Mesenchymal stem cell (in vitro differentiated cells and primary cell): ENCODE measurements around the gene CLEC4M.

Experiments used
- DNase-seq: peaks from one replicate; pipeline ENCODE4 v3.0.0-alpha.2; 2013
- H2AFZ ChIP-seq: one replicate; pipeline ENCODE4 v1.6.1; 2013; ENCODE audit warnings: low read depth, mild to moderate bottlenecking, control low read depth, inconsistent platforms, low read length, moderate library complexity
- H2AK5ac ChIP-seq: 2 replicates; pipeline ENCODE4 v1.6.1; 2013; ENCODE audit warnings: low read length, moderate library complexity, mild to moderate bottlenecking, inconsistent platforms; ENCODE audit not compliant: severe bottlenecking
- H2BK120ac ChIP-seq: one replicate; pipeline ENCODE4 v1.6.1; 2013; ENCODE audit warnings: low read depth, mild to moderate bottlenecking, inconsistent platforms, low read length, moderate library complexity
- H2BK12ac ChIP-seq, 2 experiments: one replicate each; pipeline ENCODE4 v1.6.1; 2013; ENCODE audit warnings: inconsistent platforms in 2 of 2, low read length in 2 of 2, mild to moderate bottlenecking in 2 of 2, moderate library complexity in 2 of 2, control low read depth in 1 of 2
- H2BK15ac ChIP-seq: one replicate; pipeline ENCODE4 v1.6.1; 2013; ENCODE audit warnings: mild to moderate bottlenecking, low read depth, inconsistent platforms; ENCODE audit not compliant: poor library complexity, severe bottlenecking
- H2BK5ac ChIP-seq: 2 replicates; pipeline ENCODE4 v1.6.1; 2013; ENCODE audit warnings: low read depth, mild to moderate bottlenecking, low read length, control low read depth, inconsistent platforms; ENCODE audit not compliant: poor library complexity, severe bottlenecking
- H3K14ac ChIP-seq, 2 experiments: one replicate each; pipeline ENCODE4 v1.6.1; 2013; ENCODE audit warnings: inconsistent platforms in 2 of 2, low read length in 2 of 2, control low read depth in 1 of 2, mild to moderate bottlenecking in 1 of 2, moderate library complexity in 1 of 2
- H3K18ac ChIP-seq, 2 experiments: one replicate each; pipeline ENCODE4 v1.6.1; 2013; ENCODE audit warnings: inconsistent platforms in 2 of 2, low read length in 2 of 2, control low read depth in 1 of 2, low read depth in 1 of 2, mild to moderate bottlenecking in 1 of 2
- H3K23ac ChIP-seq, 2 experiments: one replicate each; pipeline ENCODE4 v1.6.1; 2013; ENCODE audit warnings: inconsistent platforms in 2 of 2, low read length in 2 of 2, mild to moderate bottlenecking in 2 of 2, moderate library complexity in 2 of 2, control low read depth in 1 of 2
- H3K27ac ChIP-seq: 2 replicates; pipeline ENCODE4 v1.5.1; 2013; ENCODE audit warnings: mild to moderate bottlenecking, moderate library complexity, low read length, control low read depth, inconsistent platforms; ENCODE audit not compliant: poor library complexity, severe bottlenecking
- H3K27me3 ChIP-seq, 2 experiments: 2 replicates each; pipeline versions ENCODE4 v1.6.1 to v1.7.0; 2013; ENCODE audit warnings: low read length in 2 of 2, mild to moderate bottlenecking in 2 of 2, moderate library complexity in 2 of 2, control low read depth in 1 of 2, inconsistent platforms in 1 of 2; ENCODE audit not compliant: control insufficient read depth in 1 of 2, insufficient read depth in 1 of 2
- H3K36me3 ChIP-seq, 2 experiments: 2 replicates each; pipeline versions ENCODE4 v1.6.1 to v1.7.0; 2013; ENCODE audit warnings: low read length in 2 of 2, control low read depth in 1 of 2, inconsistent platforms in 1 of 2, low read depth in 1 of 2, mild to moderate bottlenecking in 1 of 2; ENCODE audit not compliant: insufficient read depth in 2 of 2, control insufficient read depth in 1 of 2
- H3K4ac ChIP-seq, 2 experiments: one replicate each; pipeline ENCODE4 v1.6.1; 2013; ENCODE audit warnings: inconsistent platforms in 2 of 2, low read length in 2 of 2, mild to moderate bottlenecking in 2 of 2, moderate library complexity in 2 of 2, control low read depth in 1 of 2, low read depth in 1 of 2
- H3K4me1 ChIP-seq: 2 replicates; pipeline ENCODE4 v1.6.1; 2013; ENCODE audit warnings: low read depth, low read length, control low read depth; ENCODE audit not compliant: control insufficient read depth, insufficient read depth
- H3K4me2 ChIP-seq: 2 replicates; pipeline ENCODE4 v1.6.1; 2013; ENCODE audit warnings: low read length, mild to moderate bottlenecking, inconsistent platforms; ENCODE audit not compliant: poor library complexity, severe bottlenecking
- H3K4me3 ChIP-seq, 2 experiments: 2 replicates each; pipeline versions ENCODE4 v1.5.1 to v1.7.0; 2013; ENCODE audit warnings: low read length in 2 of 2, mild to moderate bottlenecking in 2 of 2, control low read depth in 1 of 2, low read depth in 1 of 2; ENCODE audit not compliant: insufficient read depth in 1 of 2
- H3K79me1 ChIP-seq: replicated peaks from 2 replicates; pipeline ENCODE4 v1.6.1; 2013; ENCODE audit warnings: mild to moderate bottlenecking, control low read depth, low read length, inconsistent platforms; ENCODE audit not compliant: poor library complexity, severe bottlenecking
- H3K9ac ChIP-seq: 2 replicates; pipeline ENCODE4 v1.7.0; 2013; ENCODE audit warnings: mild to moderate bottlenecking, low read length, moderate library complexity
- H3K9me3 ChIP-seq: 2 replicates; pipeline ENCODE4 v1.7.0; 2013; ENCODE audit warnings: mild to moderate bottlenecking, low read length; ENCODE audit not compliant: control insufficient read depth
- H4K8ac ChIP-seq: one replicate; pipeline ENCODE4 v1.6.1; 2013; ENCODE audit warnings: inconsistent platforms, mild to moderate bottlenecking, low read length, moderate library complexity
- H4K91ac ChIP-seq: one replicate; pipeline ENCODE4 v1.6.1; 2013; ENCODE audit warnings: mild to moderate bottlenecking, low read length, inconsistent platforms
- WGBS: methylation state at CpG from one replicate; pipeline ENCODE4 v1.1.7; 2013; ENCODE audit warnings: mixed read lengths; 5-methylcytosine and 5-hydroxymethylcytosine counted together

CLEC4M gene

DNA sequence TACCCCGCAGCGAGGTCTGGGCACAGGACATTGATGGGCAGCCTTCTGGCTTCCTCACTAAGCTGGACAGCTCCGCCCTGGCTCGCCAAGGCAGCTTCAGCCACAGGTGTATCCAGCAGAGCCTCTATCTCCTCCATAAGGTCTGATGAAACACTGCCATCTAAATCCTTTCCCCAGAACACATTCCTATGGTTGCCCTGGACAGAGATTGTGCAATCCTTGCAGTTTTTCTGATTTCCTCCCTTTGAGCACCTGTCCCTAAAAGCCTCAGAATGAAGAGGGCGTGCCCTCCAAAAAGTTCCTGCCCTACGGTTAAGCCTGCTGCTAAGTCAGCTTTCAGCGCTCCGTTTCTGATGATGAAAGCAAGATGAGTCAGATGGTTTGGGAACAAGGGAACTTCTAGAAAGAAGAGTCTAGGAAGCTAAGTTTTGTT, 21.0 kb downstream of the CLEC4M start:
- H3K4ac ChIP-seq = no peak overlapping the region
- H2BK12ac ChIP-seq = no peak overlapping the region
- peaks cover 4% of the 10 kb centered on the region for H3K4me1 ChIP-seq
- H3K4me3 ChIP-seq = no peak overlapping the region
- no peak overlapping the region for H2BK5ac ChIP-seq
- H4K91ac ChIP-seq = no peak overlapping the region
- no peak overlapping the region for H3K14ac ChIP-seq
- no peak overlapping the region for H3K23ac ChIP-seq
- H2AK5ac ChIP-seq = no peak overlapping the region
- H4K8ac ChIP-seq = no peak overlapping the region
- DNase-seq = peak; percentile 68
- H3K27me3 ChIP-seq = peaks cover 42 to 76% of the 10 kb centered on the region in 2 experiments
- no peak overlapping the region for H3K9ac ChIP-seq
- no peak overlapping the region for H3K27ac ChIP-seq
- H3K4me2 ChIP-seq = no peak overlapping the region
- no peak overlapping the region for H2BK15ac ChIP-seq
- H3K36me3 ChIP-seq = no peaks in the 10 kb centered on the region
- no peak overlapping the region for H2BK120ac ChIP-seq
- no peak overlapping the region for H3K18ac ChIP-seq
- H2AFZ ChIP-seq = no peak overlapping the region
- no peaks in the 10 kb centered on the region for H3K79me1 ChIP-seq
- WGBS = 15% methylated on average over 8 of the region's 8 CpGs
- H3K9me3 ChIP-seq = no peaks in the 10 kb centered on the region

DNA sequence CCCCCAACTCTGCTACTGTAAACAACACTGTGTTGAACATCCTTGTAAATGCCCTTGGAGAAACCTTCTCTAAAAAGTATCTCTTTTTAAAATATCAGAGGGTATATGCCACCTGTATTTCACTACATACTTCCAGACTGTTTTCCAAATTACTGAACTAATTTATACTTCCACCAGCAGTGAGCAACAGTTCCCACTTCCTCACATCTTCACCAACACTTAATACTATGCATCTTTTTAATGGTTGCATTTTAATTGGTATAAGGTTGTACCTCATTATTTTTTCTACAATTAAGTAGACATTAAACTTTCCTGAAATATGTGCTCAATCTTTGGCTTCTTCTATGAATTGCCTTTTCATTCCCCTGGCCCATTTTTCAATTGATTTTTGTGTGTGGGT, 21.8 kb downstream of the CLEC4M start:
- Histone ChIP-seq H3K79me1 (no peaks in the 10 kb centered on the region), H3K4ac (no peak overlapping the region), H3K9ac (no peak overlapping the region), H2BK15ac (no peak overlapping the region), H2BK120ac (no peak overlapping the region), H3K36me3 (no peaks in the 10 kb centered on the region), H3K27me3 (peaks cover 50 to 77% of the 10 kb centered on the region in 2 experiments), H3K9me3 (no peaks in the 10 kb centered on the region), H3K14ac (no peak overlapping the region), H2BK12ac (no peak overlapping the region), H4K91ac (no peak overlapping the region), H3K4me1 (peaks cover 4% of the 10 kb centered on the region), H4K8ac (no peak overlapping the region), H3K27ac (no peak overlapping the region), H3K4me3 (no peak overlapping the region), H2AFZ (no peak overlapping the region), H3K23ac (no peak overlapping the region), H2BK5ac (no peak overlapping the region), H3K18ac (no peak overlapping the region), H2AK5ac (no peak overlapping the region), H3K4me2 (no peak overlapping the region)
- DNase-seq = no peak

DNA sequence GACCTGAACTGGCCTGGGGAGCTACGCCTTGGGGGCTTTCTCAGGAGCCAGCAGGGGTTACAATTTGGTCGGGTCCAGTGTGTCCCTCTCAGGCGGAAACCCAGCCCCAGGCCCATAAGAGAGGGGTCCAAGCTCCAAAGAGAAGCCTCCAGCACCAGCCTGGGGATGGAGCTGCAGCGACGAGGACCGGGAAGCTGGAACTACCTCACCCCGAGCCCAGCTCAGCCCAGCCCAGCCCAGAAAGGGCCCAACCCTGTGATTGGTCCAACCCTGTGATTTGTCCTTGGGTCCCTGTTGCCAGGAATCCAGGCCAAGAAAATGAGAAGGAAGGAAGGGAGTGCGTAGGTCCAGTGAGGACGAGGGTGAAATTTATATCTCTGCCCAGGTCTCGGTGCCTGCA, 24.1 kb downstream of the CLEC4M start:
- Histone ChIP-seq H2BK5ac (no peak overlapping the region), H3K4me1 (peaks cover 4% of the 10 kb centered on the region), H3K4ac (no peak overlapping the region), H4K8ac (no peak overlapping the region), H3K27me3 (peaks cover 45 to 69% of the 10 kb centered on the region in 2 experiments), H3K18ac (no peak overlapping the region), H3K4me3 (no peak overlapping the region), H2BK12ac (no peak overlapping the region), H3K23ac (no peak overlapping the region), H2AK5ac (no peak overlapping the region), H3K36me3 (no peaks in the 10 kb centered on the region), H2AFZ (no peak overlapping the region), H3K4me2 (no peak overlapping the region), H3K9me3 (no peaks in the 10 kb centered on the region), H2BK120ac (no peak overlapping the region), H3K14ac (no peak overlapping the region), H3K79me1 (no peaks in the 10 kb centered on the region), H2BK15ac (no peak overlapping the region), H3K9ac (no peak overlapping the region), H3K27ac (no peak overlapping the region), H4K91ac (no peak overlapping the region)
- 27% methylated on average over 10 of the region's 10 CpGs for WGBS
- no peak for DNase-seq

DNA sequence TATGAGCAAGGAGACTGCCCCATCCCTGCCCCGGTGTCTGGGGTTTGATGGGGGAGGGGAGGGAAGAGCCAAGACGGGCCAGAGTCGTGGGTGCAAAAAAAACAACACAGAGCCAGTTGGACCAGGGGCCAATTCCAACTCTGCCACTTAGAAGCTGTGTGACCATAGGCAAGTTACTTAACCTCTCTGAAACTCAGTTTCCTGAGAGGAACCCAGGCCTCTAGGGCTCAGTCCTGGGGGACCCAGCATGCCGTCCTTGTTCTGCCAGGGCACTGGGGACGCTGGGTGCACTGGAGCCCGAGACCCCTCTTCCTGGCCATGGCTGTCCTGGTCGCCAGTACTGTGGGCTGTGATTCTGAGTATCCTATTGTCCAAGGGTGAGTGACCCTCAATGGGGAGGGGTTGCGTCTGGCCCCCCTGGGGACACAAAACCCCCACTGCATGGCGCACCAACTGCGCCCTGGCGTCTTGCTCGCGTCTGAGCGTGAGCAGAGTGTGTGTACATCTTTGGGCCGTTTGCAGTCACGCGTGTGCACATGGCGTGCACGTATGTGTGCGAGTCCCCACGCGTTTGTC, 24.6 kb downstream of the CLEC4M start:
- Histone ChIP-seq H3K27ac (no peak overlapping the region), H3K4me2 (no peak overlapping the region), H3K18ac (no peak overlapping the region), H3K9ac (no peak overlapping the region), H2BK120ac (no peak overlapping the region), H3K4me1 (peaks cover 4% of the 10 kb centered on the region), H3K27me3 (peaks cover 45 to 64% of the 10 kb centered on the region in 2 experiments), H3K23ac (no peak overlapping the region), H4K91ac (no peak overlapping the region), H3K4me3 (no peak overlapping the region), H3K14ac (peak overlapping the region in 1 of 2 experiments; percentile 7), H2BK12ac (no peak overlapping the region), H3K79me1 (no peaks in the 10 kb centered on the region), H3K36me3 (no peaks in the 10 kb centered on the region), H2BK5ac (no peak overlapping the region), H2AK5ac (no peak overlapping the region), H3K4ac (no peak overlapping the region), H3K9me3 (no peaks in the 10 kb centered on the region), H4K8ac (no peak overlapping the region), H2AFZ (no peak overlapping the region), H2BK15ac (no peak overlapping the region)
- DNase-seq = no peak
- 48% methylated on average over 21 of the region's 22 CpGs for WGBS
